ENCODE results near the gene SATB1. TPM values are rescaled to one million over a fixed set of nuclear protein-coding genes. Genes with fewer than 3 reads are reported as not detected.
A peak's percentile ranks its signal among the peaks of the same experiment; 100 is the strongest.
"Not testable (repeated sequence)": the region's sequence is repeated elsewhere in the genome, so short reads cannot be mapped to it uniquely, and the experiment has no call there.

SATB1 gene
- total and polyA plus RNA-seq, 2 experiments from 2014 or later, result 17.4 to 28.9 TPM

- no peak overlapping the region for H2AFZ ChIP-seq
- DNase-seq (ENCODE audit: low spot score), result no peak
- ATAC-seq, result no peak
These were observed 90.1 kb downstream of the SATB1 start for GRCh38 chr3:18334837-18335601.

GRCh38 chr3:18330772-18331441, 94.2 kb downstream of the SATB1 start:
- not testable (repeated sequence) for H4K20me1 ChIP-seq (replicated peaks; ENCODE audit: insufficient read depth); H3K79me2 ChIP-seq (replicated peaks; ENCODE audit: insufficient read depth); H3K27me3 Mint-ChIP-seq (ENCODE audit: insufficient read depth, low read depth, poor library complexity); H3K27me3 ChIP-seq (ENCODE audit: insufficient read depth); H3K4me1 ChIP-seq (ENCODE audit: insufficient read depth); H3K9me2 ChIP-seq (ENCODE audit: insufficient read depth); H3K36me3 ChIP-seq (ENCODE audit: insufficient read depth); ATAC-seq; DNase-seq (ENCODE audit: low spot score); H3F3A ChIP-seq (replicated peaks; ENCODE audit: low read depth)
- Histone ChIP-seq H3K4me2 (peak overlapping the region; percentile 7; the same call in 1 of the 2 replicates), H2AFZ (peak overlapping the region; percentile 19; the same call in 1 of the 2 replicates), H3K4me3 (peak overlapping the region; percentile 43; the same call in 1 of the 2 replicates), H3K27ac (ENCODE audit: low read depth) (0 out of 2 replicates have a peak overlapping the region, but pooled peaks have one; percentile 52)
- peak overlapping the region; percentile 41; the same call in 2 of the 3 replicates for H3K4me3 Mint-ChIP-seq
- peak overlapping the region; percentile 90 for H3K27ac Mint-ChIP-seq
- H3K4me1 Mint-ChIP-seq, result peaks cover 15% of the 10 kb centered on the region
- peaks cover 24% of the 10 kb centered on the region; the same call in 2 of the 3 replicates for H3K9me3 Mint-ChIP-seq
- H3K36me3 Mint-ChIP-seq (ENCODE audit: low read depth), result peaks cover 30% of the 10 kb centered on the region; the same call in 2 of the 3 replicates

More at GRCh38 chr3:18334837-18335601, 90.1 kb downstream of the SATB1 start:
- H3F3A ChIP-seq (replicated peaks; ENCODE audit: low read depth), result no peaks in the 10 kb centered on the region
- Mint-ChIP-seq H3K36me3 (ENCODE audit: low read depth) (peaks cover 18% of the 10 kb centered on the region; the same call in 2 of the 3 replicates), H3K9me3 (peaks cover 9% of the 10 kb centered on the region; the same call in 2 of the 3 replicates), H3K27me3 (ENCODE audit: insufficient read depth, low read depth, poor library complexity) (peaks cover 1% of the 10 kb centered on the region), H3K4me3 (no peak overlapping the region), H3K27ac (no peak overlapping the region), H3K4me1 (peaks cover 25% of the 10 kb centered on the region)
- H3K27ac ChIP-seq (ENCODE audit: low read depth), result no peak overlapping the region
- no peaks in the 10 kb centered on the region for H3K79me2 ChIP-seq (replicated peaks; ENCODE audit: insufficient read depth)
- no peaks in the 10 kb centered on the region for H3K36me3 ChIP-seq (ENCODE audit: insufficient read depth)
- H3K9me2 ChIP-seq (ENCODE audit: insufficient read depth), result no peaks in the 10 kb centered on the region
- H3K4me3 ChIP-seq, result no peak overlapping the region
- no peaks in the 10 kb centered on the region for H3K27me3 ChIP-seq (ENCODE audit: insufficient read depth)
- peaks cover 20% of the 10 kb centered on the region for H3K4me1 ChIP-seq (ENCODE audit: insufficient read depth)
- H4K20me1 ChIP-seq (replicated peaks; ENCODE audit: insufficient read depth), result no peaks in the 10 kb centered on the region
- TF ChIP-seq ZNF114 (CRISPR knock-in tag; IDR thresholded peaks at IDR 0.05) (no peak), CREB1 (CRISPR knock-in tag; IDR thresholded peaks at IDR 0.05; ENCODE audit: low read depth) (no peak)
- H3K4me2 ChIP-seq, result no peak overlapping the region

DNA sequence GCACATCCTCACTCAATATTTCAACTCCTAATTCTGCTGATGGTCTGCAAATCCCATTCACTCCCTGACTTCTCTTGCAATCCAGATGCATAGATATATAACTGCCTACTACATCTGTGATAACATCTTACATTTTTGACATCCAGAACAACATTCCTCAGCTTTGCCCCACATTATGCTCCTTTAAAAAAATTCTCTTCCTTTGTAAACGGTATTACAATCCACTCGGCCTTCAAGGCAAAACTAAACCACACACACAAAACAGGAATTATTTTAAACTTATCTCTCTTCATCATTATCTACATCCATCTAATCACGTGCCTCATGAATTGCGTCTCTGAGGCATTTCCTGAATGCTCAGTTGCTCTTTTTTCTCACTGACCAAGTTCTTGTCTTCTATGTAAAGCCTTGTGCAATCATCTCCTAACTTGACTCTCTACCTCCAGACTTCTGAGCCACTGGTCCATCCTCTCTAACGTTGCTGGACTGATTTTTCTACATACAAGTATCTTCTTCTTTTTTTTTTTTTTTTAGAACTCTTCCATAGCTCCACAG, 117.0 kb downstream of the SATB1 start:
- Mint-ChIP-seq H3K27me3 (ENCODE audit: insufficient read depth, low read depth, poor library complexity) (no peaks in the 10 kb centered on the region), H3K4me1 (no peaks in the 10 kb centered on the region; the same call in 2 of the 3 replicates), H3K4me3 (no peak overlapping the region), H3K27ac (no peak overlapping the region), H3K36me3 (ENCODE audit: low read depth) (no peaks in the 10 kb centered on the region), H3K9me3 (no peaks in the 10 kb centered on the region)
- H3K27me3 ChIP-seq (ENCODE audit: insufficient read depth), result no peaks in the 10 kb centered on the region
- H3K4me1 ChIP-seq (ENCODE audit: insufficient read depth), result no peaks in the 10 kb centered on the region
- DNase-seq (ENCODE audit: low spot score) (no peak), ATAC-seq (no peak)
- H3K27ac ChIP-seq (ENCODE audit: low read depth), result no peak overlapping the region
- no peaks in the 10 kb centered on the region for H3K9me2 ChIP-seq (ENCODE audit: insufficient read depth)
- no peak overlapping the region for H3K4me3 ChIP-seq
- no peaks in the 10 kb centered on the region for H3F3A ChIP-seq (replicated peaks; ENCODE audit: low read depth)
- H2AFZ ChIP-seq, result no peak overlapping the region
- H3K36me3 ChIP-seq (ENCODE audit: insufficient read depth), result no peaks in the 10 kb centered on the region
- no peaks in the 10 kb centered on the region for H3K79me2 ChIP-seq (replicated peaks; ENCODE audit: insufficient read depth)
- H4K20me1 ChIP-seq (replicated peaks; ENCODE audit: insufficient read depth), result no peaks in the 10 kb centered on the region
- H3K4me2 ChIP-seq, result no peak overlapping the region
- TF ChIP-seq NANOG (IDR thresholded peaks at IDR 0.05; ENCODE audit: borderline replicate concordance) (no peak), ZNF331 (CRISPR knock-in tag; IDR thresholded peaks at IDR 0.05; ENCODE audit: low read depth) (no peak), EZH2phosphoT487 (IDR thresholded peaks at IDR 0.05; ENCODE audit: unreplicated experiment) (no peak), ZNF462 (CRISPR knock-in tag; IDR thresholded peaks at IDR 0.05) (no peak)
